HG02623 (cell line): ENCODE results near the gene MYMK.

Source experiments
- ATAC-seq: cut with Tn5 transposase; IDR thresholded peaks from one replicate; pipeline ENCODE4 v1.9.1; 2021; ENCODE audit warnings: moderate library complexity; ENCODE audit not compliant: unreplicated experiment

The MYMK gene

GRCh38 chr9:133488686-133489252 is 36.0 kb downstream of the MYMK start:
- ATAC-seq, result no peak

GRCh38 chr9:133487331-133487725 is 37.4 kb downstream of the MYMK start:
- no peak for ATAC-seq

GRCh38 chr9:133485531-133486260 is 39.1 kb downstream of the MYMK start:
- ATAC-seq, result peak; percentile 13

GRCh38 chr9:133484671-133485437 is 39.9 kb downstream of the MYMK start:
- ATAC-seq, result no peak

GRCh38 chr9:133483611-133484010 is 41.1 kb downstream of the MYMK start:
- no peak for ATAC-seq

- ATAC-seq, result peak; percentile 80
These were observed 45.7 kb downstream of the MYMK start, which contains the start of gene SLC2A6 for GRCh38 chr9:133478851-133479711. Gene SLC2A6 (minus strand): TSS chr9:133479099. CDS start chr9:133479059, 40 bp downstream.

- ATAC-seq, result peak; percentile 25
These were observed 46.5 kb downstream of the MYMK start for GRCh38 chr9:133477992-133478850.

GRCh38 chr9:133477461-133477860 is 47.3 kb downstream of the MYMK start:
- no peak for ATAC-seq

- no peak for ATAC-seq
These were observed 47.8 kb downstream of the MYMK start for GRCh38 chr9:133476941-133477340.

- ATAC-seq, result no peak
These were observed 48.5 kb downstream of the MYMK start for GRCh38 chr9:133476036-133476931.

GRCh38 chr9:133475292-133476012 is 49.3 kb downstream of the MYMK start:
- ATAC-seq, result no peak

GRCh38 chr9:133474853-133475252 is 49.9 kb downstream of the MYMK start:
- no peak for ATAC-seq

GRCh38 chr9:133474215-133474614 is 50.5 kb downstream of the MYMK start:
- no peak for ATAC-seq

GRCh38 chr9:133473743-133474142 is 51.0 kb downstream of the MYMK start:
- ATAC-seq, result no peak

- ATAC-seq, result no peak
These were observed 51.9 kb downstream of the MYMK start for GRCh38 chr9:133472753-133473378.

- ATAC-seq, result no peak
These were observed 52.5 kb downstream of the MYMK start for GRCh38 chr9:133472277-133472645.

- ATAC-seq, result no peak
These were observed 53.0 kb downstream of the MYMK start for GRCh38 chr9:133471551-133472276.
